Body of pancreas (tissue), 4 donors: ENCODE results near the gene STRIP2.

ENCODE experiments used
- CTCF ChIP-seq, 7 experiments: fragments of 450-650 bp in 4 of 7; fragments of 200-600 bp in 3 of 7; sonication (generic) in 3 of 7; IDR thresholded peaks; one replicate each; pipeline ENCODE4 v1.5.1; 2016 to 2019; ENCODE audit warnings: antibody characterized with exemption in 7 of 7
- POLR2A ChIP-seq, 3 donors: fragments of 450-650 bp; IDR thresholded peaks; one replicate each; pipeline ENCODE4 v1.6.1; 2016; ENCODE audit warnings: antibody characterized with exemption in 3 of 3, mild to moderate bottlenecking in 2 of 3

GRCh38 chr7:129393255-129393654 is 41.0 kb upstream of the STRIP2 start:
- no peak for TF ChIP-seq CTCF (IDR thresholded peaks at IDR 0.05)
- no peak for TF ChIP-seq POLR2A (IDR thresholded peaks at IDR 0.05)
